Retinal pigment epithelial cell (primary cell): ENCODE measurements around the gene SERPINB1.
"Not testable (repeated sequence)": the region's sequence is repeated elsewhere in the genome, so short reads cannot be mapped to it uniquely, and the experiment has no call there.

Experiments
- DNase-seq: peaks from one replicate; pipeline ENCODE4 v3.0.0-alpha.2; 2010; ENCODE audit warnings: low read depth
- H3K4me3 ChIP-seq: 2 replicates; pipeline ENCODE4 v1.5.1; 2011; ENCODE audit warnings: mild to moderate bottlenecking, low read length, control low read depth, moderate library complexity
- TF ChIP-seq, protein P1 (sequence below): conservative IDR thresholded peaks from 2 replicates; pipeline ENCODE4 v1.5.1; 2011; ENCODE audit warnings: low read depth, low read length, control low read depth, inconsistent platforms

Gene SERPINB1

DNA sequence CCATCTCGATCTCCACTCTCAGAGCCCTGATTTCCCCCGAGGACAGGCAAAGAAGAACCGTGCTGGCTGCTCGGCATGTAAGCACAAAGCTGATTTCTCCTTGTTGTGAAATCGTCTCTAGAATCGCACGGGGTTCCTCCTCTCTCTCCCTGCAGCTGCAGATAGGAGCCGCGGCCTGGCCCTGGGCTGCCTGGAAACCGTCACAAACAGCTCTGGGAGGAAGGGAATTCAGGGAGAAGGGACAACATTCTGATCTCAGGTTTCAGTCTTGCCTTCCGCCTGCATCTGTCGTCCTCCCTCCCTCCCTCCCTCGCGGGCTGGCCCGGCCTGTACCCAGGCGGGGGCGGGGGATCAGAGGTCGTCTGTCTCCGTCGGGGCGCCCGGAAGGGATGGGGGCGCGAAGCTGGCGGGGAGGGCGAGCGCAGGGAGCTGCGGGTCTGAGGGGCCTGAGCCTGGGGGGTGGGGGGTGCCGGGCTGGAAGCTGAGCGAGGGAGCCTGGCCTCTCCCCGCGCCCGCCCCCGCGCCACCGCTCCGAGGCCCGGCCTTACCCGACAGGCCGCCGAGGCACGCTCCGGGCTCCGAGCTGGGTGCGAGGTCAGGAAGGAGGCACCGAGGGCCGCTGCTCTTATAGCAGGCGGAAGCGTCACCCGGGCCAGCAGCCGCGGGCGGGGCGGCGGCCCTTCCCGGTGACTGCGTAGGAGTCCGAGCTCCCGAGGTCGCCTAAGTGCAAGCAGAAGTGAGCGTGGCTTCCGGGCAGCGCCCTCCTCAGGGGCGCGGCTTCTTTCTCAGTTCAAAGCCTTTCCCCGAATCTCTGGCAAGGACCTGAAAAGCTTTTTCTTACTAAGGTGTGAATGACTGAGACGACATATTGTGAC is at the start of gene SERPINB1:
SERPINB1 (minus strand) TSS at position 600 of the 875 bp plus-strand sequence. CDS start 1,277 bp downstream, outside the sequence.
- TF ChIP-seq, protein P1, sequence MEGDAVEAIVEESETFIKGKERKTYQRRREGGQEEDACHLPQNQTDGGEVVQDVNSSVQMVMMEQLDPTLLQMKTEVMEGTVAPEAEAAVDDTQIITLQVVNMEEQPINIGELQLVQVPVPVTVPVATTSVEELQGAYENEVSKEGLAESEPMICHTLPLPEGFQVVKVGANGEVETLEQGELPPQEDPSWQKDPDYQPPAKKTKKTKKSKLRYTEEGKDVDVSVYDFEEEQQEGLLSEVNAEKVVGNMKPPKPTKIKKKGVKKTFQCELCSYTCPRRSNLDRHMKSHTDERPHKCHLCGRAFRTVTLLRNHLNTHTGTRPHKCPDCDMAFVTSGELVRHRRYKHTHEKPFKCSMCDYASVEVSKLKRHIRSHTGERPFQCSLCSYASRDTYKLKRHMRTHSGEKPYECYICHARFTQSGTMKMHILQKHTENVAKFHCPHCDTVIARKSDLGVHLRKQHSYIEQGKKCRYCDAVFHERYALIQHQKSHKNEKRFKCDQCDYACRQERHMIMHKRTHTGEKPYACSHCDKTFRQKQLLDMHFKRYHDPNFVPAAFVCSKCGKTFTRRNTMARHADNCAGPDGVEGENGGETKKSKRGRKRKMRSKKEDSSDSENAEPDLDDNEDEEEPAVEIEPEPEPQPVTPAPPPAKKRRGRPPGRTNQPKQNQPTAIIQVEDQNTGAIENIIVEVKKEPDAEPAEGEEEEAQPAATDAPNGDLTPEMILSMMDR: no peak
- DNase-seq: peak; percentile 77
- peak within 1 kb of the TSS; percentile 44 for H3K4me3 ChIP-seq

DNA sequence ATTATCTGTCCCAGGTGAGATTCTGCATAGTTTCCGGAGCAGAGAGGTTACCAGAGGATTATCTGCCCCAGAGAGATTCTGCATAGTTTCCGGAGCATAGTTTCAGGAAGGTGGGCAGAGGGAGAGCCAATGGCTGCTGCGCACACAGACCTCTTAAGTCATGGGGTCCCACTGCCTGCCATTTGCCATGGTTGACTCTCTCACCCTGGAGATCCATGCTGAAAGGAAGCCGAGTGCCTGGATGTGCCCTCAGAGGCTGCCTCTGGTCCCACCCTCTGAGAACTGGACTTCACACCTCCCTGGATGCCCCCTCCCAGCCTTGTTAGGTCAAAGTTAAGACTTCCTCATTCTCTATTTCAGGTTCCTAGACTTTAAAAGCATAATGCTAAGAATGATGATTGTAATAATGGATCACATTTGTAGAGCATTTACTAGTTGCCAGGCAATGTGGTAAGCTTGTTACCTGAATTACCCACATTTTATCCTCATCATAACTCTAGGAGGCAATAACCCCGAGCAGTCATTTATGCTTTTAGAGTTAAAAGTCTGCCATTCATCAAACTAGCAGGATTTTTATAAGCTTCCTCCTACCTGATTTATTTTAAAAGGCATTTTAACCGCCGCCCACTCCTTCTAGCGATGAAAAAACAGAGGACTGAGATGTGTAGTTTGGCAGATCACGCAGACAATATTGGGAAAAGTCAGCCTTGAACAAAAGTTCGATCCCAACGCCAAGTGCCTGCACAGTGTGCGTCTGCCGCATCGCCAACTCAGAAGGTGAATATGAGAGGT is 49.5 kb upstream of the SERPINB1 start:
- no peak overlapping the region for H3K4me3 ChIP-seq
- no peak for DNase-seq
- TF ChIP-seq, protein P1: no peak

DNA sequence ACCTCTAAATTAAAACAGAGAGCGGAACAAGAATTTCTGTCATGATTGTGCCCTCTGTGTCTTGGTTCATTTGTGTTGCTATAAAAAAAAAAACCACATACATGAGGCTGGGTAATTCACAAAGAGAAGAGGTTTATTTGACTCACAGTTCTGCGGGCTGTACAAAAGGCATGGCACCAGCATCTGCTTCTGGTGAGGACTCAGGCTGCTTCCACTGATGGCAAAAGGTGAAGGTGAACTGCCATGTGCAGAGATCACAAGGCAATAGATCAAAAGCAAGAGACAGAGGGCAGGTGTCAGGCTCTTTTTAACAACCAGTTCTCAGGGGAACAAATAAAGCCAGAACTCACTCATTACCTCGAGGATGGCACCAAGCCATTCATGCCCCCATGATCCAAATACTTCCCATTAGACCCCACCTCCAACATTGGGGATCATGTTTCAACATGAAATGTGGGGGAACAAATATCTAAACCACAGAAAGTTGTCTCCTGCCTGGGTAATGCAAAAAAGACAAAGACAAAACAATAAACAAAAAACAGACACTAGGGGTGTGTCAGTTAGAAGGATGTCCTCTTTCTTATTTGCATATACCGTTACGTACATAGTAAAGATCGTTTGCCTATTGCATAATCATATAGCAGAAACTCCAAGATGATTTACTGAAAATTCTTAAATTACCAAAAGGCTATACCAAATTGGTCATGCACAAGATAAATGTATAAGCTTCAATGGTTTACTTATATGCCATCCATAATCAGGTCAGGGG is 44.5 kb upstream of the SERPINB1 start:
- TF ChIP-seq, protein P1: no peak
- DNase-seq: no peak

DNA sequence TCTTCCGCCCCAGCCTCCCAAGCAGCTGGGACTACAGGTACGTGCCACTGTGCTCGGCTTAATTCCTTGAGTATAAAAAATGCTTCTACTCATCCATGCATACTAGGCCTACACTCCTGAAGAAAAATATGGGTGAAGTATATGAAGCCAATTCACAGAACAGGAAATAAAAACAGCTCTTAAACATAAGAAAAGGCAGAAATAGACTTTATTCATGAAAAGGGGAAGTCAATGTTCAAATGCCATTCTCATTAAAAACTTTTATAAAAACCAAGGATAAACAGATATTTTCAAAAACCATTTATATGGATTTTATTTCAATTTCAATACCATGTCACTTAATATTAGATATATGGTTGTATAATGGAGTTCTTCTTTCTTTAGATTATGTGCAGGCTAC is 43.1 kb upstream of the SERPINB1 start:
- TF ChIP-seq, protein P1: no peak
- H3K4me3 ChIP-seq: no peak overlapping the region
- DNase-seq: no peak

More for the DNA sequence above, 44.5 kb upstream of the SERPINB1 start:
- no peak overlapping the region for H3K4me3 ChIP-seq

DNA sequence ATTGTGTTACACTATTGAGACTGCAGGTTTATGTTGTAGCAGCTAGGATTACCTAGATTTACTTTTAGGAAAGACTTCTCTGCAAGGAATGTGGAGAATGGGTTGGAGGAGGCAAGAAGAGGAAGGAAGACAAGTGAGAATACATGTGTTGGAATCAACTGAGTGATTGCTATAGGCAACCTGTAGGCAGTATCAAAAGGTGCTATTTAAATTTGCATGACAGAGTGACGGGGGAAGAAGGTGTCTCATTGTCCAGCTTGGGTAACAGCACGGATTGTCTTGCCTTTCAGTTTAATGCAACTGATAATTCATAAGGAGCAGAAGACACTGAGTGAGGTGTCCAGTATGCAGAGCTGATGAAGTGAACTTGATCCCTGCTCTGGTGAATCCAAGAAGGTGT is 42.0 kb upstream of the SERPINB1 start:
- DNase-seq: no peak
- TF ChIP-seq, protein P1: no peak
- no peak overlapping the region for H3K4me3 ChIP-seq

DNA sequence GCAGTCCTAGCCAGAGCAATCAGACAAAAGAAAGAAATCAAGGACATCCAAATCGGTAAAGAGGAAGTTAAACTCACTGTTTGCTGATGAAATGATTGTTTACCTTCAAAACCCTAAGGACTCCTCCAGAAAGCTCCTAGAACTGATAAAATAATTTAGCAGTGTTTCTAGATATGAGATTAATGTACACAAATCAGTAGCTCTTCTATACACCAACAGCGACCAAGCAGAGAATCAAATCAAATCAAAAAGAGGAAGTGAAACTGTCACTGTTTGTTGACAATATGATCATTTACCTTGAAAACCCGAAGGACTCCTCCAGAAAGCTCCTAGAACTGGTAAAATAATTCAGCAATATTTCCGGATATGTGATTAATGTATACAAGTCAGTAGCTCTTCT is 39.8 kb upstream of the SERPINB1 start:
- H3K4me3 ChIP-seq: no peak overlapping the region
- DNase-seq: no peak
- TF ChIP-seq, protein P1: no peak

DNA sequence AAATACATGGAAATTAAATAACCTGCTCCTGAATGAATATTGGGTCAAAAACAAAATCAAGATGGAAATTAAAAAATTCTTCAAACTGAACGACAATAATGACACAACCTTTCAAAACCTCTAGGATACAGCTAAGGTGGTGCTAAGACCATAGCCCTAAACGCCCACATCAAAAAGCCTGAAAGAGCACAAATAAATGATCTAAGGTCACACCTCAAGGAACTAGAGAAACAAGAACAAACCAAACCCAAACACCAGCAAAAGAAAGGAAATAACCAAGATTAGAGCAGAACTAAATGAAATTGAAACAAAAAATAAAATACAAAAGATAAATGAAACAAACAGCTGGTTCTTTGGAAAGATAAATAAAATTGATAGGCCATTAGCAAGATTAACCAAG is 38.5 kb upstream of the SERPINB1 start:
- not testable (repeated sequence) for H3K4me3 ChIP-seq

More for the DNA sequence above, 38.5 kb upstream of the SERPINB1 start:
- DNase-seq: not testable (repeated sequence)
